GM18505 (cell line): ENCODE data around the gene PTPRN2.

Experiments used
- ATAC-seq: cut with Tn5 transposase; IDR thresholded peaks from one replicate; pipeline ENCODE4 v1.9.1; 2021; ENCODE audit not compliant: unreplicated experiment
- POLR2A ChIP-seq: IDR thresholded peaks from 4 replicates; pipeline ENCODE4 v1.6.1; 2011; ENCODE audit warnings: borderline replicate concordance; ENCODE audit not compliant: insufficient read depth, insufficient read length; ENCODE audit errors: extremely low read depth

Gene PTPRN2

GRCh38 chr7:157793973-157794745, 793.5 kb downstream of the PTPRN2 start:
- ATAC-seq: no peak
- TF ChIP-seq POLR2A: no peak

- TF ChIP-seq POLR2A: no peak
- ATAC-seq: no peak
Measured at GRCh38 chr7:157793087-157793353, 794.6 kb downstream of the PTPRN2 start.

- no peak for TF ChIP-seq POLR2A
- no peak for ATAC-seq
Measured at GRCh38 chr7:157792241-157793086, 795.2 kb downstream of the PTPRN2 start.

GRCh38 chr7:157791666-157792065, 796.0 kb downstream of the PTPRN2 start:
- no peak for TF ChIP-seq POLR2A
- ATAC-seq: no peak

- no peak for TF ChIP-seq POLR2A
- ATAC-seq: no peak
Measured at GRCh38 chr7:157791261-157791660, 796.4 kb downstream of the PTPRN2 start.

- no peak for TF ChIP-seq POLR2A
Measured at GRCh38 chr7:157789942-157790341, 797.7 kb downstream of the PTPRN2 start.

GRCh38 chr7:157789094-157789493, 798.5 kb downstream of the PTPRN2 start:
- no peak for TF ChIP-seq POLR2A
- no peak for ATAC-seq

More at GRCh38 chr7:157789942-157790341, 797.7 kb downstream of the PTPRN2 start:
- ATAC-seq: no peak

GRCh38 chr7:157788573-157788972, 799.0 kb downstream of the PTPRN2 start:
- ATAC-seq: no peak
- no peak for TF ChIP-seq POLR2A

- no peak for TF ChIP-seq POLR2A
- no peak for ATAC-seq
Measured at GRCh38 chr7:157787275-157787701, 800.3 kb downstream of the PTPRN2 start.

- TF ChIP-seq POLR2A: no peak
Measured at GRCh38 chr7:157786375-157787274, 801.0 kb downstream of the PTPRN2 start.

GRCh38 chr7:157785486-157786186, 802.0 kb downstream of the PTPRN2 start:
- ATAC-seq: no peak

More at GRCh38 chr7:157786375-157787274, 801.0 kb downstream of the PTPRN2 start:
- ATAC-seq: no peak

GRCh38 chr7:157784979-157785441, 802.6 kb downstream of the PTPRN2 start:
- ATAC-seq: no peak

More at GRCh38 chr7:157785486-157786186, 802.0 kb downstream of the PTPRN2 start:
- no peak for TF ChIP-seq POLR2A

More at GRCh38 chr7:157784979-157785441, 802.6 kb downstream of the PTPRN2 start:
- TF ChIP-seq POLR2A: no peak
